ENCODE data around the gene PRKCE. TPM values are rescaled to one million over a fixed set of nuclear protein-coding genes. Genes with fewer than 3 reads are reported as not detected.

The PRKCE gene
- total RNA-seq, 1 experiment from 2014 or later, result 1.3 TPM

GRCh38 chr2:46132996-46133395 lies 481.5 kb downstream of the PRKCE start:
- H3K4me1 ChIP-seq (ENCODE audit: insufficient read depth, low read length), result peaks cover 4% of the 10 kb centered on the region; the same call in 1 of the 2 replicates
- H3K4me2 ChIP-seq (ENCODE audit: insufficient read depth, insufficient read length, low read length), result no peak overlapping the region
- no peak overlapping the region for H2BK5ac ChIP-seq (ENCODE audit: insufficient read length, low read length)
- peaks cover 6% of the 10 kb centered on the region; the same call in 1 of the 2 replicates for H3K27me3 Mint-ChIP-seq (ENCODE audit: low read depth)
- DNase-seq, result no peak
- H3K23ac ChIP-seq (ENCODE audit: insufficient read length, low read depth, low read length), result no peak overlapping the region
- TF ChIP-seq, protein P1, sequence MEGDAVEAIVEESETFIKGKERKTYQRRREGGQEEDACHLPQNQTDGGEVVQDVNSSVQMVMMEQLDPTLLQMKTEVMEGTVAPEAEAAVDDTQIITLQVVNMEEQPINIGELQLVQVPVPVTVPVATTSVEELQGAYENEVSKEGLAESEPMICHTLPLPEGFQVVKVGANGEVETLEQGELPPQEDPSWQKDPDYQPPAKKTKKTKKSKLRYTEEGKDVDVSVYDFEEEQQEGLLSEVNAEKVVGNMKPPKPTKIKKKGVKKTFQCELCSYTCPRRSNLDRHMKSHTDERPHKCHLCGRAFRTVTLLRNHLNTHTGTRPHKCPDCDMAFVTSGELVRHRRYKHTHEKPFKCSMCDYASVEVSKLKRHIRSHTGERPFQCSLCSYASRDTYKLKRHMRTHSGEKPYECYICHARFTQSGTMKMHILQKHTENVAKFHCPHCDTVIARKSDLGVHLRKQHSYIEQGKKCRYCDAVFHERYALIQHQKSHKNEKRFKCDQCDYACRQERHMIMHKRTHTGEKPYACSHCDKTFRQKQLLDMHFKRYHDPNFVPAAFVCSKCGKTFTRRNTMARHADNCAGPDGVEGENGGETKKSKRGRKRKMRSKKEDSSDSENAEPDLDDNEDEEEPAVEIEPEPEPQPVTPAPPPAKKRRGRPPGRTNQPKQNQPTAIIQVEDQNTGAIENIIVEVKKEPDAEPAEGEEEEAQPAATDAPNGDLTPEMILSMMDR (conservative IDR thresholded peaks at IDR 0.05), result no peak
- H2BK120ac ChIP-seq (ENCODE audit: low read depth, low read length, poor library complexity, severe bottlenecking), result no peak overlapping the region
- H4K91ac ChIP-seq (ENCODE audit: insufficient read length, low read depth, low read length), result no peak overlapping the region
- no peak overlapping the region for H2AFZ ChIP-seq (ENCODE audit: low read length)
- no peaks in the 10 kb centered on the region for H3K9me3 Mint-ChIP-seq
- H3K27me3 ChIP-seq (ENCODE audit: insufficient read depth, low read length), result no peaks in the 10 kb centered on the region; the same call in 1 of the 2 replicates
- no peak overlapping the region for H3K4ac ChIP-seq (ENCODE audit: low read depth, low read length)
- no peak overlapping the region for H3K4me3 Mint-ChIP-seq
- no peak overlapping the region for H2BK20ac ChIP-seq (ENCODE audit: low read depth, low read length, poor library complexity, severe bottlenecking)
- H4K5ac ChIP-seq (ENCODE audit: insufficient read length, low read depth, low read length), result no peak overlapping the region
- H2BK15ac ChIP-seq (ENCODE audit: low read depth, low read length), result no peak overlapping the region
- H3T11ph ChIP-seq (ENCODE audit: low read length), result no peak overlapping the region
- H3K9me3 ChIP-seq (ENCODE audit: control insufficient read depth, low read depth, low read length), result no peaks in the 10 kb centered on the region
- H3K56ac ChIP-seq (ENCODE audit: insufficient read length, low read depth, low read length), result no peak overlapping the region
- H3K36me3 Mint-ChIP-seq (ENCODE audit: insufficient read depth in 1 of 3, low read depth in 3 of 3), result no peaks in the 10 kb centered on the region
- H3K18ac ChIP-seq (ENCODE audit: insufficient read length, low read depth, low read length), result no peak overlapping the region
- no peak overlapping the region for H3K14ac ChIP-seq (ENCODE audit: insufficient read depth, low read length)
- H2AK5ac ChIP-seq (ENCODE audit: insufficient read length, low read length), result no peak overlapping the region
- WGBS (ENCODE audit: extremely low coverage, insufficient read length, low lambda C conversion rate), result no CpG with 5 or more reads among the region's 8 CpGs
- H3K4me1 Mint-ChIP-seq, result 0 out of 4 replicates have a peak, but pooled peaks cover 0 to 3% of the 10 kb centered on the region in 2 experiments
- H3K27ac Mint-ChIP-seq, result no peak overlapping the region
- H3K79me1 ChIP-seq (ENCODE audit: insufficient read depth, low read depth, low read length, poor library complexity, severe bottlenecking), result no peaks in the 10 kb centered on the region
- H4K20me1 ChIP-seq (ENCODE audit: control insufficient read depth, insufficient read depth, insufficient read length), result no peaks in the 10 kb centered on the region
- H3K9ac ChIP-seq (ENCODE audit: extremely low read depth, insufficient read length, low read length), result no peak overlapping the region
- no peaks in the 10 kb centered on the region for H3K23me2 ChIP-seq (ENCODE audit: insufficient read length, low read depth, low read length, poor library complexity, severe bottlenecking)
- no peak overlapping the region for H4K8ac ChIP-seq (replicated peaks; ENCODE audit: insufficient read length, low read depth, low read length)
- no peaks in the 10 kb centered on the region for H3K79me2 ChIP-seq (ENCODE audit: insufficient read depth, low read length)
- H3K27ac ChIP-seq (ENCODE audit: insufficient read length, low read depth, low read length), result no peak overlapping the region
- H2BK12ac ChIP-seq (ENCODE audit: insufficient read length, low read depth, low read length), result no peak overlapping the region
